Measurements from ENCODE around the gene D2HGDH.
A peak's percentile ranks its signal among the peaks of the same experiment; 100 is the strongest.

Gene D2HGDH

DNA sequence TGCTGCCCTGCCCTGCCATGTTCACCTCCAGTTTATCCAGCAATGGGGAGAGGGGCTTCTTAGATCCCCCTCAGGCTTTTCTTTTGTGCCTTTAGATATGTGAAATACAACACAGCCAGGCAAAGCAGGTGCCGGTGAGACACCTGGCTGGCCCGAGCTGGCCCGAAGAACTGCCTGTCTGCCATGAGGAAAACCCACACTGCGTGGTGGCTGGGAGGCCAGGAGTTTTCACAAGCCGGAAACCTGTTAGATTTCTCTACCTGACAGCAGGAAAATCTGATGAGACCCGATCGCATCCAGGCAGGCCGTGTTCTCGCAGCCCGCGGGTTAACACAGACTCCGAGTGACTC lies 36.5 kb downstream of the D2HGDH start:
- no peak for DNase-seq (ENCODE audit: low read depth)
- TF ChIP-seq, protein P1, sequence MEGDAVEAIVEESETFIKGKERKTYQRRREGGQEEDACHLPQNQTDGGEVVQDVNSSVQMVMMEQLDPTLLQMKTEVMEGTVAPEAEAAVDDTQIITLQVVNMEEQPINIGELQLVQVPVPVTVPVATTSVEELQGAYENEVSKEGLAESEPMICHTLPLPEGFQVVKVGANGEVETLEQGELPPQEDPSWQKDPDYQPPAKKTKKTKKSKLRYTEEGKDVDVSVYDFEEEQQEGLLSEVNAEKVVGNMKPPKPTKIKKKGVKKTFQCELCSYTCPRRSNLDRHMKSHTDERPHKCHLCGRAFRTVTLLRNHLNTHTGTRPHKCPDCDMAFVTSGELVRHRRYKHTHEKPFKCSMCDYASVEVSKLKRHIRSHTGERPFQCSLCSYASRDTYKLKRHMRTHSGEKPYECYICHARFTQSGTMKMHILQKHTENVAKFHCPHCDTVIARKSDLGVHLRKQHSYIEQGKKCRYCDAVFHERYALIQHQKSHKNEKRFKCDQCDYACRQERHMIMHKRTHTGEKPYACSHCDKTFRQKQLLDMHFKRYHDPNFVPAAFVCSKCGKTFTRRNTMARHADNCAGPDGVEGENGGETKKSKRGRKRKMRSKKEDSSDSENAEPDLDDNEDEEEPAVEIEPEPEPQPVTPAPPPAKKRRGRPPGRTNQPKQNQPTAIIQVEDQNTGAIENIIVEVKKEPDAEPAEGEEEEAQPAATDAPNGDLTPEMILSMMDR (IDR thresholded peaks at IDR 0.05; ENCODE audit: low read depth, low read length, missing control alignments), result no peak
- H3K4me3 ChIP-seq (ENCODE audit: low read depth, low read length), result no peak overlapping the region
- in situ Hi-C loops (cut with HindIII; ENCODE audit: low sequenced_read_pairs), result no loop called here

DNA sequence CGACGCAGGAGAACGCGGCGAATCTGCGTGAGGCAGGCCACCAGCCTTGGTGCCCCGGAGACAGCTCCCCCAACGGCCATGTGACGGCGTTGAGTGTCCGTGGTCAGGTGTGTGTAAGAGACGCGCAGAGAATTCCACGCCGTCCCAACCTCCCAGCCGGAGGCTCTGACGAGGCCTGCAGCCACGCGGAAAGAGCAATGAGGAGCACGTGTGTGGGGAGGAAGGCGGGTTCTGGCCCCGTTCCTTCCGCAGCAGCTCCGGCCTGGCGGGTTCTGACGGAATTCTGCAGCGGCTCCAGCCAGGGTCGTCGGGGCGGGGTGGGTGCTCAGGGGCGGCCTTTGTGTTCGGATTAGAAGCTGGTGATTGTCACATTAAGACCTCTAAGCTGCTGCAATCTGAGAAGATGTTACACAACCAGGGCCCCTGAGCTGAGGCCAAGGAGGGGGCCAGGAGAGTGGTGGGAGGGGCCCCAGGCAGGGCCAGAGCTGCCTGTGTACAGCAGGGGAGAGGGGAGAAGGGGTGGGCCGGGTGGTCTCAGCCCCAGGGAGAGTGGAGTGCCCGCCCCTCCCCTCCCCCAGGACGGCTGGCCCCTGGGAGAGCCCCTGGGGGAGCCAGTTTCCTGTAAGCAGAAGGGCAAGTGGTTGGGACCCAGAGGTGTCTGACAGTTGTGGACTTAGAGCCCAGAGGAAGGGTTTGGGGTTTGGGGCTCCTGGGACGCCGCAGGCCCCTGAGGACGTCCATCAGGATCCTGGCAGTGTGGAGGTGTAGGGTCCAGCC lies 37.0 kb downstream of the D2HGDH start:
- H3K4me3 ChIP-seq (ENCODE audit: low read depth, low read length), result no peak overlapping the region
- in situ Hi-C loops (cut with HindIII; ENCODE audit: low sequenced_read_pairs), result no loop called here
- no peak for DNase-seq (ENCODE audit: low read depth)
- TF ChIP-seq, protein P1 (IDR thresholded peaks at IDR 0.05; ENCODE audit: low read depth, low read length, missing control alignments), result no peak

DNA sequence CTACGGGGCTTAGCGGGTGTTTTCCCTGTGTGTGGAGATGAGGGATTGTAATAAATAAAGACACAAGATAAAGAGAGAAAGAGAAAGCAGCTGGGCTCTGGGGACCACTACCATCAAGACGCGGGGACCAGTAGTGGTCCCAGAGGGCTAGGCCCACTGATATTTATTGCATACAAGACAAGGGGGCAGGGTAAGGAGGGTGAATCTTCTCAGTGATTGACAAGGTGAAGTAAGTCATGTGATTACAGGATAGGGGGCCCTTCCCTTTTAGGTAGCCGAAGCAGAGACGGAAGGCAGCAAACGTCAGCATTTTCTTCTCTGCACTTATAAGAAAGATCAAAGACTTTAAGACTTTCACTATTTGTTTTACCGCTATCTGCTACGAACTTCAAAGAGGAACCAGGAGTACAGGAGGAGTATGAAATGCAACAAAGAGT lies 37.7 kb downstream of the D2HGDH start:
- in situ Hi-C loops (cut with HindIII; ENCODE audit: low sequenced_read_pairs), result no loop called here
- no peak for DNase-seq (ENCODE audit: low read depth)
- H3K4me3 ChIP-seq (ENCODE audit: low read depth, low read length), result no peak overlapping the region
- TF ChIP-seq, protein P1 (IDR thresholded peaks at IDR 0.05; ENCODE audit: low read depth, low read length, missing control alignments), result no peak

DNA sequence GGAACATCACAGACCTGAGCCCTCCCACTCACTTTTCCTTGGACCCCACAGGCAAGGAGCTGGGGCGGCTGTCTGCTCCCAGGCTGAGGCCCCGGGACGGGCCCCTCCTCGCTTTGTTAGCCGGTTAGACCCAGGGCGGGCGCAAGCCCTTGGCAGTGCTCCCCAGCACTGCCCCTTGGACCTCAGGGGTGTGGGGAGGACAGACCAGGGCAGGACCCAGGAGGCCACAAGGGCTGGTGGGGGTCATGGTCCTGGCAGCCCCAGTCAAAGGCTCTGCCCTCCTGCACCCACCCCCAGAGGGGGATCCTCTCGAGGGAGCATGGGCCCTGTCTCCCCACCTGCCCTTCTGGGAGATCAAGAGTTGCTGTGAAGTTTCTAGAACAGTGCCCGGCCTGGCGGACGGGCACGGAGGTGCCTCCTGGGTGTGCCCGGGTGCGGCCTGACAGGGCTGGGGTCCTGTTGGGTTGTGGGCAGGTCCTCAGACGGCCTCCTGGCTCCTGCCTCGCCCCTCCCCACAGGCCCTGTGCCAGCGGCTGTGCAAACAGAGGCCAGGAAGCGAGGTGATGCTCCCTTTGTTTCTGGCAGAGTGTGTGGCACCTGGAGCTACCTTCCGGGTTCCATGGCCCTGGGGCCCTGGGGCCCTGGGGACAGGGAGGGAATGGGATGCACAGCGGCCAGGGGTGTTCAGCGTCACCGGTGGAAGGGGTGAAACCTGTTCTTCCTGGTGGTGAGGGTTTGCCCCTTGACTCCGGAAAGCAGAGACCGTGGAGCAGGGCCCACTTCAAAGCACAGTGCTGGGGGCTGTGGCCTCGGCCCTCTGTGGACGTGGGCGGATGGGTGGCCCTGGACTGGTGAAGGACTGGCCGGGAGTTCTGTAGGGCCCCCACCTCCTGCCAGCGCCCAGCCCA lies 39.3 kb downstream of the D2HGDH start:
- TF ChIP-seq, protein P1 (IDR thresholded peaks at IDR 0.05; ENCODE audit: low read depth, low read length, missing control alignments), result no peak
- no peak for DNase-seq (ENCODE audit: low read depth)
- no peak overlapping the region for H3K4me3 ChIP-seq (ENCODE audit: low read depth, low read length)
- in situ Hi-C loops (cut with HindIII; ENCODE audit: low sequenced_read_pairs), result no loop called here

DNA sequence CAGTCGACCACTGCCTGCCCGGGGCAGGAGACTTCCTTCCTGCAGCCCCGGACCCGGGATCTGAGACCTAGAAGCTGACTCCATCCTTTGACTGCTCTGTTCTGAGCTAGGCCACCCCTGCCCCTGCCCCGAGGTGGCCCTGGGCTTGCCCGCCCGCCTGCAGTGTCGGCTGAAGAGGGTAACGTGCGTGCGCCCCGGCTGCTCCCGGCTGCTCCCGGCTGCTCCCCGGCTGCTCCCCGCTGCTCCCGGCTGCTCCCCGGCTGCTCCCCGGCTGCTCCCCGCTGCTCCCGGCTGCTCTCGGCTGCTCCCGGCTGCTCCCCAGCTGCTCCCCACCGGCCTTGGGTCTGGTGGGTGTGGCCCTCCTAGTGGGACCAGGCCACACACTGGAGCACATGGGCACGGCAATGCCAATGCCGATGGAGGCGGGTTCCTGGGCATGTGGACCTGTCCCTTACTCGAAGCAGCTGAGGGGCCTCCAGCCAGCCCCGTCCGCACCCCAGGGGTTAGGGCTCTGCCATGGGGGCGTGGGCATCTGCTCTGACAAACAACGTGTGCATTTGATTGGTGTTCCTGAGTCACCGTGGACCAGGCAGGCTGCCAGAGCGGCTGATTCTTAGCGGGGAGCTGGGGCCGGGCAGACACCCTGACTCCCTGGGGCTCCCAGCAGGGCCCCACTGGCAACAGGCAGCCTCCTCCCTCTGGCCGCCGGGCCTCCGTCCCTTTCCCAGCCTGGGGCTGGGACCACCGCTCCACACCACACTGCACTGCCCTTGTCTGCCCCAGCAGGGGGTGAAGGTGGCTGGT lies 40.2 kb downstream of the D2HGDH start:
- TF ChIP-seq, protein P1 (IDR thresholded peaks at IDR 0.05; ENCODE audit: low read depth, low read length, missing control alignments), result no peak
- peak; percentile 6 for DNase-seq (ENCODE audit: low read depth)
- H3K4me3 ChIP-seq (ENCODE audit: low read depth, low read length), result no peak overlapping the region
- in situ Hi-C loops (cut with HindIII; ENCODE audit: low sequenced_read_pairs), result no loop called here
